Epidermal melanocyte (primary cell): ENCODE data around the gene SLC50A1.
A peak's percentile ranks its signal among the peaks of the same experiment; 100 is the strongest.
"Not testable (repeated sequence)": the region's sequence is repeated elsewhere in the genome, so short reads cannot be mapped to it uniquely, and the experiment has no call there.

Experiments
- DNase-seq: peaks from one replicate; pipeline ENCODE4 v3.0.0; 2011; ENCODE audit warnings: low spot score; ENCODE audit not compliant: insufficient read length

Gene SLC50A1

DNA sequence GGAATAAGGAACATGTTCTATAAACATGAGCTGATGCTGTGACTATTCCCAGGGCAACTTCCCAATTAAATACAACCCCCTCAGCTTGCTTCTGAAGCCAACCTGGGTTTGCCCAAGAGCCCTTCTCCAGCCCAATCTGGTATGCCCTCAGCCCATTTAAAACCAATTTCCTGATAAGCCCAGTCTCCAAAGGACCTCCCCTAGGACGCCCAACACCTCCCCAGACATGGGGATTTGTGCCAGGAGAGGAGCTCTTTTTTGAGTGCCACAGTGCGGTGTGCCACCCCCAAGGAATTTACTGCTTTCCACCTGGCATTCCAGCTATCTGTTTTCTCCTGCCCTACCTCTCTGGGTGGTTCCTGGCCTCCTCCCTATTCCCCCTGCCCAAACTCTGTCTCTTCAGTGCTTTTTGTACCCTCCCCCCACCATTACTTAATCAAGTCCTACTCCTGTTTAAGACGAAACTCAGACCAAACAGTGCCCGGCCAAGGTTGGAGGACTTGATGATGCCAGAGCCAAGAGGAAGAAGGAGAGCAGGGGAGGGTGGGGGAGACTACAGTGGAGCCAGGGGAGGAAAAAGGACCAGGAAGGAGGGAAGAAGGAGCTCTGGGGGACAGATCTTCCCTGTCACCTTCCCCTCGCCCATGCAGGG is 19.4 kb upstream of the SLC50A1 start:
- no peak for DNase-seq

- DNase-seq, result no peak
These were observed 18.0 kb upstream of the SLC50A1 start for GRCh38 chr1:155117610-155118009.

DNA sequence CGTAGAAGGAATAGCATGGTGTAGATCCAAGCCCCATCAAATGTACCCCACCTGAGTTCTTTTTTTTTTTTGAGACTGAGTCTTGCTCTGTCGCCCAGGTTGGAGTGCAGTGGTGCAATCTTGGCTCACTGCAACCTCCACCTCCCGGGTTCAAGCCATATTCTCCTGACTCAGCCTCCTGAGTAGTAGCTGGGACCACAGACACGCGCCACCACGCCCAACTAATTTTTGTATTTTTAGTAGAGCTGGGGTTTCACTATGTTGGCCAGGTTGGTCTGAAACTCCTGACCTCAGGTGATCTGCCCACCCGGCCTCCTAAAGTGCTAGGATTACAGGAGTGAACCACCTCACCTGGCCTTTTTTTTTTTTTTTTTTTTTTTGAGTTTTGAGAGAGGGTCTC is 17.6 kb upstream of the SLC50A1 start:
- not testable (repeated sequence) for DNase-seq

DNA sequence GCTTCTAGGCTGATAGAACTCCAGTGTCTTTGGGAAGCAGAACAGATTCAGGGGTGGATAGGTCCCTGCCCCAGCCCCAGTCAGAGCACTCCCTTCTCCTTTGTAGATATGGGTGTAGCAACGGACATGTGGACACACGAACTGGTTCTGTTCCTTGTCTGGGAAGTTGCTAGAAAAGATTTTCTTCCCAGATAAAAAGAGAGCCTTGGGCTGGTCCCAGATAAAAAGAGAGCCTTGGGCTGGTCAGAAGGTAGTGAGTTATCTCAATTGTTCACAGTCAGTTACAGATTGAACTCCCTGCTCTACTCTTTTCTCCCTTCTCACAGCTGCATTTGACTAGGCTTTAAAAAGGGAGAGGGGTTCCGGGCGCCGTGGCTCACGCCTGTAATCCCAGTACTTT is 15.4 kb upstream of the SLC50A1 start:
- no peak for DNase-seq

DNA sequence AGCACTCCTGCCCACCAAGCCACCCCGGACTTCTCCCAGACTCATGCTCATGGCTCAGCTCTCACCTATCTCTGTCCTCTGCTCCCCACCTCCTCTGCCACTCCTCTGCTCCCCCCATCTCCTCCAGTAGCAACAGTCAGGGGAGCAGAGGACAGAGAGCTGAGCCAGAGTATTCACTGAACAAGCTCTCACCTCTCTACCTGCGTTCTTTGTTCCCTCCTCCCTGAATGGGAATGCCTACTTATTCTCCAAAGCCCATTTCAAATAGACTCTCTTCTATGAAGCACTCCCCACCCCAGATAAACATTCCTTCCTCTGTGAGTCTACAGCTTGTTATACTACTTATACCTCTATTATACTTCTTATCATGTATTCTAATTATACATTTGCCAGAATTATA is 14.4 kb upstream of the SLC50A1 start:
- DNase-seq, result no peak

- DNase-seq, result no peak
These were observed 13.3 kb upstream of the SLC50A1 start for GRCh38 chr1:155122308-155122707.

- no peak for DNase-seq
These were observed 11.9 kb upstream of the SLC50A1 start for GRCh38 chr1:155123801-155124200.

- no peak for DNase-seq
These were observed 10.9 kb upstream of the SLC50A1 start for GRCh38 chr1:155124503-155125463.

- DNase-seq, result no peak
These were observed 10.1 kb upstream of the SLC50A1 start for GRCh38 chr1:155125511-155125945.

- no peak for DNase-seq
These were observed 9.6 kb upstream of the SLC50A1 start for GRCh38 chr1:155125946-155126555.

DNA sequence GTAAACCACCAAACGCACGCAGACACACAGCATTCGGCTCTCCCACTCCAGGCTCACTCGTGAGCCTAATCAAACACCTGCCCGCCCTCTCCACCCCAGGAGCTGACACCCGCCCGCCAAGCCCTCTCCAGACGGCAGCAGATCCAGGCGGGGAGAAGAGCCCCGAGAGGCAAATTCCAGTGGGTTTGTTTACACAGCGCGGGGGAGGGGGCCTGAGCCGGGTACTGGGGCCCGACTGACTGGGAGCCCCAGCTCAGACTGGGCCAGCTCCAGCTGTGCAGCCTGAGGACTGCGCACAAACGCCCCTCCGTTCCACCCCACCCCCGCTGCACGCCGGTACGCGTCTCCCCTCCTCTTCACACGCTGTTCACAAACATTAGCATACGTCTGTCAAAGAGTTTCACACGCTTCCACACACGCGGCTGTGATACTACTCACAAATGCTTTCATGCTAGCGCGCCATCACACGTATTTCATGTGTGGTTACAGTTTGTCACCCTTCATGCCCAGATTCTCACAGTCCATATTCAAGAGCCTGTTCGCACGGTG is 9.0 kb upstream of the SLC50A1 start:
- no peak for DNase-seq

DNA sequence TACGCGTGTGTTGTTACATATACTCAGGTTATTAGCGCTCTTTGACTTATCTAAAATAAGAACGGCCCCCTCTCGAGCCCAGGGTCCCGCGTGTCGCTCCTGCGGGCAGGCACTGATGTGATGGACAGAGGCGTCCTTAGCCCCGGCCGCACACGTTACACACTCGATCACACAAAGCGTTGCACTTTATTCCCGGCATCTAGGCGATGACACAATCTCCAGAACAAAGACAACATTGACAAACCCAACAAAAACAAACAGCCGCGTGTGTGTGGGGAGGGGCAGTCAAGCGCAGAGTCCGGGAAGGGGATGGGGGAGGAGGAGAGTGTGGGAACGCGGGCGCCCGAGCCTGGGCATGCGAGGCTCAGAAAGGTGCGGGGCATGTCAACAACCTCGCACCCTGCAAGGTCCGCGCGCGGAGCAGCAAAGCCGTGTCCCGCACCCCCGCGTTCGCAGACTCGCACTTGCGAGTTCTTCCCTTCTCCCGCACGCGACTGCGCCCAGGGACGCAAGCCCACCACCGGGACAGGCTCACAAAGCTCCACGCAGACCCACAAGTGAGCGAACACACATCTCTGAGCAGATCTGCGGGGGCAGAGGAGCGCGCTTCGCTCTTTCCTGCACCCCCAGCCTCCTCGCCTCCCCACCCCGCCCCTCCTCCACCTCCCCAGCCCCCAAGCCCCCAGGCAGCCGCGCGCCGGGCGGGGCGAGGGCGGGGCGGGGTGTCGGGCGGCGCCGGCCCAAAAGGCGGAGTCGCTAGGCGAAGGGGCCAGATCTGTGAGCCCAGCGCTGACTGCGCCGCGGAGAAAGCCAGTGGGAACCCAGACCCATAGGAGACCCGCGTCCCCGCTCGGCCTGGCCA is 8.3 kb upstream of the SLC50A1 start, which contains the start of gene EFNA1:
Gene EFNA1, plus strand, starts transcription at position 772 of the 862 bp plus-strand sequence. CDS start 102 bp downstream, outside the sequence.
- peak; percentile 64 for DNase-seq

GRCh38 chr1:155127967-155128754 is 7.5 kb upstream of the SLC50A1 start:
- no peak for DNase-seq

DNA sequence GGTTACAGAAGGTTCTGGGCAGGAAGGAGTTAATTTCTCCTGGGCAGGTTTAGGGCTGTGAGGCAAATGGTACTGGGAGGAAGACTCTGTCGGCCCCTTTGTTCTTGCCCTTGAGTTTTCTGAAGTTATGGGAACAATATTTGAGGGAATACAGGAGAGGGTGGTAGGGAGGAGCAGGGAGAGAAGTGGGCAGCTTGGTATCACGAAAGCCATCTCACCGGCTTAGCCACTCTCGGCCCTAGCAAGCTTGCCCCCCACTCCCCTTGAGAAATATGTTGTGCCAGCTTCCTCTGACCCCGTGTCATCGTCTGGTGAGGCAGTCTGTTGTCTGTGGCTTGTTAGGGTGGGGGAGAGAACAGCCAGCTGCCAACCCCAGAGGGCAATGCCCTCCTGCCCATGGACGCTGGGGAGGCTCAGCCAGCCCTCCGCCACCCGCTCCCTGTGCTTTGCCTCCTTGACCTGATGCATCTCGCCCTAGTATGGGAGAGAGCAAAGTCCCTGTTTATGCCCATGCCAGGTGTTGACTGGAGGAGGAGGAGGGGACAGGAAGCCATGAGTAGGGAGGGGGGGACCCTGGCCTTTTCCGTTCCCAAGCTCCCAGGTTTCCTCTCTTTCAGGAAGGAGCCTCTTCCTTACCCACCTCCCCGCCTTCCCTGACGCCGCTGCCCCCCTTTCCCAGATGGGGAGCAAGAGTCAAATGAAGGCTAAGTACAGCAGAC is 6.7 kb upstream of the SLC50A1 start:
- DNase-seq, result no peak

GRCh38 chr1:155130272-155131006 is 5.2 kb upstream of the SLC50A1 start:
- no peak for DNase-seq

DNA sequence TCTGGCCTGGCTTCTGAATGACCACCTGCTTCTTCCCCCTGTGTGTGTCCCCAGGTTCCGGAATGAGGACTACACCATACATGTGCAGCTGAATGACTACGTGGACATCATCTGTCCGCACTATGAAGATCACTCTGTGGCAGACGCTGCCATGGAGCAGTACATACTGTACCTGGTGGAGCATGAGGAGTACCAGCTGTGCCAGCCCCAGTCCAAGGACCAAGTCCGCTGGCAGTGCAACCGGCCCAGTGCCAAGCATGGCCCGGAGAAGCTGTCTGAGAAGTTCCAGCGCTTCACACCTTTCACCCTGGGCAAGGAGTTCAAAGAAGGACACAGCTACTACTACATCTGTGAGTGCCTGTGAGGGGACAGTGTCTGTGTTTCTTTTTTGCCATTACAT is 4.4 kb upstream of the SLC50A1 start:
- no peak for DNase-seq

DNA sequence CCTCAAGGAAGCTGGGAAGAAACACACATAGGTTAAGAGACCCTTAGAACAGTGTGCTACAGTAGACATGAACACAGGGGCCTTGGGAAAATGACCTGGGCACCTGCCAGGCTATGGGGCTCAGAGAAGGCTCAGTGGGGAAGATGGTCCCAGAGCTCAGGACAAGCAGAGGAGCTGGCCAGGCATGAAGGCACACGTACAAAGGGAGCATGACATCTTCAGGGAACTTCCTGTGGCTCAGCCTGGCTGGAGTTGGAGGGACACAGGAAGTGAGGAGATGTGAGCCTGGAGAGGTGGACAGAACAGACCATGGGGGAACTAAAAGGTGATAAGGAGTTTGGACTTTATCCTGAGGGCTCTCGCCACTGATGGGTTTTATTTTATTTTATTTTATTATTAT is 3.8 kb upstream of the SLC50A1 start:
- no peak for DNase-seq

DNA sequence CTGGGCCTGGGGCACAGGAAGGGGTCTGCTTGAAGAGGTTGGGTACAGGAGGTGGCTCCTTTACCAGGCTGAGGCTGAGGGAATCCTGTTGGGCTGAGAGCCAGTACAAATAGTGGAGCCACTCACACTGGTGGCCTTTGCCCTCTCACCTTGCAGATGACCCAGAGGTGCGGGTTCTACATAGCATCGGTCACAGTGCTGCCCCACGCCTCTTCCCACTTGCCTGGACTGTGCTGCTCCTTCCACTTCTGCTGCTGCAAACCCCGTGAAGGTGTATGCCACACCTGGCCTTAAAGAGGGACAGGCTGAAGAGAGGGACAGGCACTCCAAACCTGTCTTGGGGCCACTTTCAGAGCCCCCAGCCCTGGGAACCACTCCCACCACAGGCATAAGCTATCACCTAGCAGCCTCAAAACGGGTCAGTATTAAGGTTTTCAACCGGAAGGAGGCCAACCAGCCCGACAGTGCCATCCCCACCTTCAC is 1.8 kb upstream of the SLC50A1 start:
- DNase-seq, result no peak
